Measurements from ENCODE around the gene CACFD1. TPM values are rescaled to one million over a fixed set of nuclear protein-coding genes. Genes with fewer than 3 reads are reported as not detected.

Gene CACFD1
- polyA plus RNA-seq, 3 donors, result 5.0 to 6.7 (median 5.1) TPM

- 86% methylated on average over 1 of the region's 3 CpGs for WGBS (ENCODE audit: insufficient coverage)
- Mint-ChIP-seq H3K36me3 (no peaks in the 10 kb centered on the region), H3K27ac (no peak overlapping the region), H3K4me3 (no peak overlapping the region), H3K4me1 (peaks cover 8% of the 10 kb centered on the region), H3K27me3 (ENCODE audit: low read depth in 3 of 3) (peaks cover 13 to 25% (median 18%) of the 10 kb centered on the region in 3 donors), H3K9me3 (peaks cover 0 to 9% (median 0%) of the 10 kb centered on the region in 7 donors)
- Histone ChIP-seq H4K20me1 (ENCODE audit: insufficient read depth, low read length) (no peaks in the 10 kb centered on the region), H3K9ac (ENCODE audit: insufficient read depth, low read length, poor library complexity, severe bottlenecking) (no peak overlapping the region), H3K27ac (ENCODE audit: low read depth in 1 of 2, low read length in 2 of 2) (no peak overlapping the region), H3K27me3 (ENCODE audit: control insufficient read depth in 2 of 2, insufficient read depth in 2 of 2, low read length in 2 of 2) (peaks cover 8 to 12% of the 10 kb centered on the region in 2 donors), H3K4me3 (replicated peaks in 1 of 3; ENCODE audit: low read depth in 2 of 3, low read length in 3 of 3) (no peak overlapping the region), H3K4me1 (ENCODE audit: control insufficient read depth in 1 of 2, insufficient read depth in 2 of 2, low read length in 2 of 2) (peaks cover 3 to 6% of the 10 kb centered on the region in 2 donors), H3K9me3 (replicated peaks in 1 of 2; ENCODE audit: control insufficient read depth in 1 of 2, insufficient read depth in 1 of 2, low read length in 2 of 2) (peaks cover 0 to 6% of the 10 kb centered on the region in 2 donors), H3K79me2 (ENCODE audit: insufficient read depth, low read length) (no peaks in the 10 kb centered on the region), H3K4me2 (replicated peaks; ENCODE audit: extremely low read depth, low read length, poor library complexity, severe bottlenecking) (no peak overlapping the region), H2AFZ (ENCODE audit: insufficient read depth, low read depth, low read length, poor library complexity, severe bottlenecking) (no peak overlapping the region), H3K36me3 (replicated peaks in 1 of 2; ENCODE audit: control insufficient read depth in 1 of 2, insufficient read depth in 2 of 2, low read length in 2 of 2) (no peaks in the 10 kb centered on the region)
- intact Hi-C loops (cut with micrococcal nuclease), result loop anchor here in 1 of 2 donors (5.0 kb wide), 1 partner anchor 34 kb away; the partner anchor contains the start of gene CACFD1
- DNase-seq, result no peak
- TF ChIP-seq CTCF (IDR thresholded peaks at IDR 0.05), result no peak
Measured at GRCh38 chr9:133423216-133423615, 36.6 kb upstream of the CACFD1 start.

GRCh38 chr9:133424187-133424586 is 35.6 kb upstream of the CACFD1 start:
- H3K36me3 Mint-ChIP-seq, result no peaks in the 10 kb centered on the region
- H2AFZ ChIP-seq (ENCODE audit: insufficient read depth, low read depth, low read length, poor library complexity, severe bottlenecking), result no peak overlapping the region
- peaks cover 0 to 6% of the 10 kb centered on the region in 2 donors for H3K9me3 ChIP-seq (replicated peaks in 1 of 2; ENCODE audit: control insufficient read depth in 1 of 2, insufficient read depth in 1 of 2, low read length in 2 of 2)
- H3K27me3 Mint-ChIP-seq (ENCODE audit: low read depth in 3 of 3), result peaks cover 17 to 31% (median 24%) of the 10 kb centered on the region in 3 donors
- H3K4me3 ChIP-seq (replicated peaks in 1 of 3; ENCODE audit: low read depth in 2 of 3, low read length in 3 of 3), result no peak overlapping the region
- intact Hi-C loops (cut with micrococcal nuclease), result loop anchor here in 1 of 2 donors (5.0 kb wide), 1 partner anchor 33 kb away; the partner anchor contains the start of gene CACFD1
- H3K27ac ChIP-seq (ENCODE audit: low read depth in 1 of 2, low read length in 2 of 2), result no peak overlapping the region
- WGBS (ENCODE audit: insufficient coverage), result 93% methylated on average over 6 of the region's 12 CpGs
- H3K9ac ChIP-seq (ENCODE audit: insufficient read depth, low read length, poor library complexity, severe bottlenecking), result no peak overlapping the region
- peaks cover 2% of the 10 kb centered on the region for H3K4me1 Mint-ChIP-seq
- peaks cover 0 to 3% (median 0%) of the 10 kb centered on the region in 7 donors for H3K9me3 Mint-ChIP-seq
- H3K4me1 ChIP-seq (ENCODE audit: control insufficient read depth in 1 of 2, insufficient read depth in 2 of 2, low read length in 2 of 2), result no peaks in the 10 kb centered on the region
- H3K4me2 ChIP-seq (replicated peaks; ENCODE audit: extremely low read depth, low read length, poor library complexity, severe bottlenecking), result no peak overlapping the region
- no peaks in the 10 kb centered on the region for H3K36me3 ChIP-seq (replicated peaks in 1 of 2; ENCODE audit: control insufficient read depth in 1 of 2, insufficient read depth in 2 of 2, low read length in 2 of 2)
- H3K27ac Mint-ChIP-seq, result no peak overlapping the region
- no peak for DNase-seq
- H3K4me3 Mint-ChIP-seq, result no peak overlapping the region
- no peak for TF ChIP-seq CTCF (IDR thresholded peaks at IDR 0.05)
- peaks cover 8 to 15% of the 10 kb centered on the region in 2 donors for H3K27me3 ChIP-seq (ENCODE audit: control insufficient read depth in 2 of 2, insufficient read depth in 2 of 2, low read length in 2 of 2)
- H3K79me2 ChIP-seq (ENCODE audit: insufficient read depth, low read length), result no peaks in the 10 kb centered on the region
- H4K20me1 ChIP-seq (ENCODE audit: insufficient read depth, low read length), result no peaks in the 10 kb centered on the region
